HG02763 (cell line): ENCODE data around the gene PARPBP.
"Not testable (repeated sequence)": the region's sequence is repeated elsewhere in the genome, so short reads cannot be mapped to it uniquely, and the experiment has no call there.

Experiments used
- ATAC-seq: cut with Tn5 transposase; IDR thresholded peaks from one replicate; pipeline ENCODE4 v1.9.1; 2021; ENCODE audit warnings: mild to moderate bottlenecking, moderate library complexity; ENCODE audit not compliant: unreplicated experiment

The PARPBP gene

GRCh38 chr12:102240859-102241258 lies 120.9 kb downstream of the PARPBP start:
- ATAC-seq = not testable (repeated sequence)
